Measurements from ENCODE around the gene EME1. TPM values are rescaled to one million over a fixed set of nuclear protein-coding genes. Genes with fewer than 3 reads are reported as not detected.
A peak's percentile ranks its signal among the peaks of the same experiment; 100 is the strongest.
"Not testable (repeated sequence)": the region's sequence is repeated elsewhere in the genome, so short reads cannot be mapped to it uniquely, and the experiment has no call there.

The EME1 gene
- total RNA-seq, 1 experiment from 2014 or later: 19.0 TPM

GRCh38 chr17:50406578-50406977, 33.5 kb downstream of the EME1 start:
- in situ Hi-C loops (cut with HindIII; ENCODE audit: low pct_unique_long_range_greater_than_20kb, low sequenced_read_pairs): no loop called here
- no peak for DNase-seq (ENCODE audit: low read depth)

GRCh38 chr17:50407921-50408320, 34.9 kb downstream of the EME1 start:
- no peak for DNase-seq (ENCODE audit: low read depth)

GRCh38 chr17:50412188-50412732, 39.2 kb downstream of the EME1 start:
- in situ Hi-C loops (cut with HindIII; ENCODE audit: low pct_unique_long_range_greater_than_20kb, low sequenced_read_pairs): no loop called here
- DNase-seq (ENCODE audit: low read depth): no peak

More at GRCh38 chr17:50407921-50408320, 34.9 kb downstream of the EME1 start:
- in situ Hi-C loops (cut with HindIII; ENCODE audit: low pct_unique_long_range_greater_than_20kb, low sequenced_read_pairs): no loop called here

- no peak for DNase-seq (ENCODE audit: low read depth)
- in situ Hi-C loops (cut with HindIII; ENCODE audit: low pct_unique_long_range_greater_than_20kb, low sequenced_read_pairs): no loop called here
These were observed 41.8 kb downstream of the EME1 start for GRCh38 chr17:50414808-50415207.

GRCh38 chr17:50419577-50419976, 46.5 kb downstream of the EME1 start:
- in situ Hi-C loops (cut with HindIII; ENCODE audit: low pct_unique_long_range_greater_than_20kb, low sequenced_read_pairs); DNase-seq (ENCODE audit: low read depth): not testable (repeated sequence)

- in situ Hi-C loops (cut with HindIII; ENCODE audit: low pct_unique_long_range_greater_than_20kb, low sequenced_read_pairs): no loop called here
- DNase-seq (ENCODE audit: low read depth): no peak
These were observed 47.5 kb downstream of the EME1 start for GRCh38 chr17:50420419-50421112.

- in situ Hi-C loops (cut with HindIII; ENCODE audit: low pct_unique_long_range_greater_than_20kb, low sequenced_read_pairs): no loop called here
- no peak for DNase-seq (ENCODE audit: low read depth)
These were observed 48.5 kb downstream of the EME1 start for GRCh38 chr17:50421308-50422051.

GRCh38 chr17:50422738-50423137, 49.7 kb downstream of the EME1 start:
- no peak for DNase-seq (ENCODE audit: low read depth)
- in situ Hi-C loops (cut with HindIII; ENCODE audit: low pct_unique_long_range_greater_than_20kb, low sequenced_read_pairs): no loop called here

- in situ Hi-C loops (cut with HindIII; ENCODE audit: low pct_unique_long_range_greater_than_20kb, low sequenced_read_pairs): no loop called here
- peak; percentile 29 for DNase-seq (ENCODE audit: low read depth)
These were observed 50.6 kb downstream of the EME1 start for GRCh38 chr17:50423553-50424159.

GRCh38 chr17:50424246-50424995, 51.4 kb downstream of the EME1 start:
- in situ Hi-C loops (cut with HindIII; ENCODE audit: low pct_unique_long_range_greater_than_20kb, low sequenced_read_pairs): no loop called here
- no peak for DNase-seq (ENCODE audit: low read depth)

GRCh38 chr17:50424996-50425681, 52.1 kb downstream of the EME1 start:
- in situ Hi-C loops (cut with HindIII; ENCODE audit: low pct_unique_long_range_greater_than_20kb, low sequenced_read_pairs): no loop called here
- DNase-seq (ENCODE audit: low read depth): no peak

- peak; percentile 22 for DNase-seq (ENCODE audit: low read depth)
- in situ Hi-C loops (cut with HindIII; ENCODE audit: low pct_unique_long_range_greater_than_20kb, low sequenced_read_pairs): no loop called here
These were observed 52.8 kb downstream of the EME1 start, which contains the start of gene ACSF2 for GRCh38 chr17:50425682-50426471. ACSF2 (plus strand) TSS chr17:50426218; CDS start chr17:50426262, 44 bp downstream.

- in situ Hi-C loops (cut with HindIII; ENCODE audit: low pct_unique_long_range_greater_than_20kb, low sequenced_read_pairs): no loop called here
- DNase-seq (ENCODE audit: low read depth): no peak
These were observed 53.4 kb downstream of the EME1 start for GRCh38 chr17:50426472-50426782.

- in situ Hi-C loops (cut with HindIII; ENCODE audit: low pct_unique_long_range_greater_than_20kb, low sequenced_read_pairs): no loop called here
- peak; percentile 49 for DNase-seq (ENCODE audit: low read depth)
These were observed 54.1 kb downstream of the EME1 start for GRCh38 chr17:50426814-50427787.

GRCh38 chr17:50428126-50428525, 55.1 kb downstream of the EME1 start:
- DNase-seq (ENCODE audit: low read depth); in situ Hi-C loops (cut with HindIII; ENCODE audit: low pct_unique_long_range_greater_than_20kb, low sequenced_read_pairs): not testable (repeated sequence)

- in situ Hi-C loops (cut with HindIII; ENCODE audit: low pct_unique_long_range_greater_than_20kb, low sequenced_read_pairs): no loop called here
- DNase-seq (ENCODE audit: low read depth): no peak
These were observed 55.9 kb downstream of the EME1 start for GRCh38 chr17:50428831-50429424.
